ENCODE measurements around the gene FLCN. TPM values are rescaled to one million over a fixed set of nuclear protein-coding genes. Genes with fewer than 3 reads are reported as not detected.
A peak's percentile ranks its signal among the peaks of the same experiment; 100 is the strongest.

Gene FLCN
- polyA plus RNA-seq, 3 donors from 2014 or later, result 1.4 to 6.6 (median 5.9) TPM

GRCh38 chr17:17171186-17171585 is 65.8 kb downstream of the FLCN start:
- peaks cover 5 to 31% (median 14%) of the 10 kb centered on the region in 3 donors for H3K36me3 Mint-ChIP-seq
- H3K27me3 Mint-ChIP-seq (ENCODE audit: low read depth in 3 of 3), result peaks cover 0 to 1% (median 0%) of the 10 kb centered on the region in 3 donors
- peak overlapping the region in 3 of 5 donors; percentile 19 to 51 (median 24) for H3K4me3 Mint-ChIP-seq
- peaks cover 30 to 39% of the 10 kb centered on the region in 2 donors for H3K4me1 Mint-ChIP-seq
- no peaks in the 10 kb centered on the region for H3K9me3 Mint-ChIP-seq
- no peak for DNase-seq
- H3K27ac Mint-ChIP-seq, result peak overlapping the region in 4 of 6 donors; percentile 44 to 67 (median 60)

GRCh38 chr17:17170346-17170985 is 66.5 kb downstream of the FLCN start:
- peak overlapping the region in 1 of 5 donors; percentile 7 for H3K4me3 Mint-ChIP-seq
- H3K4me1 Mint-ChIP-seq, result peaks cover 30 to 39% of the 10 kb centered on the region in 2 donors

GRCh38 chr17:17169396-17169795 is 67.6 kb downstream of the FLCN start:
- Mint-ChIP-seq H3K36me3 (peaks cover 12 to 40% (median 14%) of the 10 kb centered on the region in 3 donors), H3K9me3 (no peaks in the 10 kb centered on the region), H3K27me3 (ENCODE audit: low read depth in 3 of 3) (peaks cover 0 to 1% (median 0%) of the 10 kb centered on the region in 3 donors), H3K4me1 (peaks cover 30 to 39% of the 10 kb centered on the region in 2 donors), H3K4me3 (no peak overlapping the region), H3K27ac (peak overlapping the region in 2 of 6 donors; percentile 9 to 76)
- DNase-seq, result no peak

More at GRCh38 chr17:17170346-17170985, 66.5 kb downstream of the FLCN start:
- peaks cover 0 to 1% (median 0%) of the 10 kb centered on the region in 3 donors for H3K27me3 Mint-ChIP-seq (ENCODE audit: low read depth in 3 of 3)
- no peak for DNase-seq
- H3K27ac Mint-ChIP-seq, result peak overlapping the region in 2 of 6 donors; percentile 66 to 67
- H3K9me3 Mint-ChIP-seq, result no peaks in the 10 kb centered on the region
- peaks cover 4 to 29% (median 14%) of the 10 kb centered on the region in 3 donors for H3K36me3 Mint-ChIP-seq

GRCh38 chr17:17168401-17168800 is 68.6 kb downstream of the FLCN start:
- H3K4me3 Mint-ChIP-seq, result no peak overlapping the region
- peaks cover 0 to 3% (median 1%) of the 10 kb centered on the region in 3 donors for H3K27me3 Mint-ChIP-seq (ENCODE audit: low read depth in 3 of 3)
- no peak for DNase-seq
- H3K27ac Mint-ChIP-seq, result peak overlapping the region in 2 of 6 donors; percentile 15 to 30
- no peaks in the 10 kb centered on the region for H3K9me3 Mint-ChIP-seq
- H3K36me3 Mint-ChIP-seq, result peaks cover 12 to 44% (median 14%) of the 10 kb centered on the region in 3 donors
- H3K4me1 Mint-ChIP-seq, result peaks cover 28 to 36% of the 10 kb centered on the region in 2 donors

GRCh38 chr17:17167986-17168385 is 69.0 kb downstream of the FLCN start:
- no peak overlapping the region for H3K27ac Mint-ChIP-seq

GRCh38 chr17:17167356-17167755 is 69.6 kb downstream of the FLCN start:
- Mint-ChIP-seq H3K27ac (peak overlapping the region in 1 of 6 donors; percentile 52), H3K9me3 (no peaks in the 10 kb centered on the region), H3K4me1 (peaks cover 17 to 26% of the 10 kb centered on the region in 2 donors), H3K36me3 (peaks cover 9 to 45% (median 11%) of the 10 kb centered on the region in 3 donors), H3K27me3 (ENCODE audit: low read depth in 3 of 3) (peaks cover 0 to 5% (median 1%) of the 10 kb centered on the region in 3 donors), H3K4me3 (no peak overlapping the region)
- no peak for DNase-seq

More at GRCh38 chr17:17167986-17168385, 69.0 kb downstream of the FLCN start:
- Mint-ChIP-seq H3K9me3 (no peaks in the 10 kb centered on the region), H3K36me3 (peaks cover 10 to 47% (median 13%) of the 10 kb centered on the region in 3 donors), H3K4me3 (no peak overlapping the region), H3K4me1 (peaks cover 24 to 32% of the 10 kb centered on the region in 2 donors), H3K27me3 (ENCODE audit: low read depth in 3 of 3) (peaks cover 0 to 5% (median 1%) of the 10 kb centered on the region in 3 donors)
- no peak for DNase-seq

GRCh38 chr17:17166446-17166845 is 70.5 kb downstream of the FLCN start:
- Mint-ChIP-seq H3K4me1 (peaks cover 11 to 18% of the 10 kb centered on the region in 2 donors), H3K27ac (no peak overlapping the region), H3K36me3 (peaks cover 11 to 52% (median 15%) of the 10 kb centered on the region in 3 donors), H3K27me3 (ENCODE audit: low read depth in 3 of 3) (peaks cover 0 to 5% (median 1%) of the 10 kb centered on the region in 3 donors), H3K9me3 (no peaks in the 10 kb centered on the region), H3K4me3 (no peak overlapping the region)
- no peak for DNase-seq

GRCh38 chr17:17165666-17166308 is 71.2 kb downstream of the FLCN start:
- no peak for DNase-seq
- Mint-ChIP-seq H3K4me1 (peaks cover 4 to 11% of the 10 kb centered on the region in 2 donors), H3K27ac (no peak overlapping the region), H3K9me3 (no peaks in the 10 kb centered on the region), H3K4me3 (no peak overlapping the region), H3K36me3 (peaks cover 11 to 47% (median 14%) of the 10 kb centered on the region in 3 donors), H3K27me3 (ENCODE audit: low read depth in 3 of 3) (peaks cover 0 to 5% (median 1%) of the 10 kb centered on the region in 3 donors)

GRCh38 chr17:17164676-17165075 is 72.3 kb downstream of the FLCN start:
- Mint-ChIP-seq H3K36me3 (peaks cover 11 to 51% (median 14%) of the 10 kb centered on the region in 3 donors), H3K9me3 (no peaks in the 10 kb centered on the region), H3K4me1 (peaks cover 4 to 6% of the 10 kb centered on the region in 2 donors), H3K4me3 (no peak overlapping the region), H3K27ac (no peak overlapping the region), H3K27me3 (ENCODE audit: low read depth in 3 of 3) (peaks cover 0 to 5% (median 1%) of the 10 kb centered on the region in 3 donors)
- DNase-seq, result no peak

GRCh38 chr17:17164156-17164555 is 72.8 kb downstream of the FLCN start:
- no peak overlapping the region for H3K27ac Mint-ChIP-seq
- H3K9me3 Mint-ChIP-seq, result no peaks in the 10 kb centered on the region
- H3K36me3 Mint-ChIP-seq, result peaks cover 11 to 56% (median 14%) of the 10 kb centered on the region in 3 donors
- peaks cover 4 to 6% of the 10 kb centered on the region in 2 donors for H3K4me1 Mint-ChIP-seq
- no peak overlapping the region for H3K4me3 Mint-ChIP-seq
- DNase-seq, result no peak
- H3K27me3 Mint-ChIP-seq (ENCODE audit: low read depth in 3 of 3), result peaks cover 0 to 5% (median 2%) of the 10 kb centered on the region in 3 donors

Other genes with a start within 250 kb of the FLCN start
- gene MPRIP, start 194.7 kb downstream of the FLCN start, polyA plus RNA-seq, result 10 to 100 TPM in 1 of 3 donors, 1 to 10 TPM in 2; 1.2 to 15.1 (median 4.2) TPM
- gene PLD6, start 30.8 kb downstream of the FLCN start, polyA plus RNA-seq, result 1 to 10 TPM in 2 of 3 donors, under 1 TPM in 1; 0.41 to 2.5 (median 1.4) TPM
- 100 to 1,000 TPM in 1 of 3 donors, 10 to 100 TPM in 2; 93.7 to 120 (median 95.9) TPM for gene COPS3, start 44.1 kb upstream of the FLCN start, polyA plus RNA-seq
- gene NT5M, start 66.2 kb upstream of the FLCN start, polyA plus RNA-seq, result 1 to 10 TPM; 3.2 to 4.6 (median 3.3) TPM
- gene MED9, start 239.8 kb upstream of the FLCN start, polyA plus RNA-seq, result 10 to 100 TPM; 10.9 to 21.5 (median 14.0) TPM

All from immature natural killer cell (primary cell).